HG03342 (cell line): Measurements from ENCODE around the gene PRKRIP1.
"Not testable (repeated sequence)": the region's sequence is repeated elsewhere in the genome, so short reads cannot be mapped to it uniquely, and the experiment has no call there.

ENCODE experiments used
- ATAC-seq: cut with Tn5 transposase; IDR thresholded peaks from one replicate; pipeline ENCODE4 v1.9.1; 2021; ENCODE audit warnings: mild to moderate bottlenecking, moderate library complexity; ENCODE audit not compliant: unreplicated experiment

The PRKRIP1 gene

DNA sequence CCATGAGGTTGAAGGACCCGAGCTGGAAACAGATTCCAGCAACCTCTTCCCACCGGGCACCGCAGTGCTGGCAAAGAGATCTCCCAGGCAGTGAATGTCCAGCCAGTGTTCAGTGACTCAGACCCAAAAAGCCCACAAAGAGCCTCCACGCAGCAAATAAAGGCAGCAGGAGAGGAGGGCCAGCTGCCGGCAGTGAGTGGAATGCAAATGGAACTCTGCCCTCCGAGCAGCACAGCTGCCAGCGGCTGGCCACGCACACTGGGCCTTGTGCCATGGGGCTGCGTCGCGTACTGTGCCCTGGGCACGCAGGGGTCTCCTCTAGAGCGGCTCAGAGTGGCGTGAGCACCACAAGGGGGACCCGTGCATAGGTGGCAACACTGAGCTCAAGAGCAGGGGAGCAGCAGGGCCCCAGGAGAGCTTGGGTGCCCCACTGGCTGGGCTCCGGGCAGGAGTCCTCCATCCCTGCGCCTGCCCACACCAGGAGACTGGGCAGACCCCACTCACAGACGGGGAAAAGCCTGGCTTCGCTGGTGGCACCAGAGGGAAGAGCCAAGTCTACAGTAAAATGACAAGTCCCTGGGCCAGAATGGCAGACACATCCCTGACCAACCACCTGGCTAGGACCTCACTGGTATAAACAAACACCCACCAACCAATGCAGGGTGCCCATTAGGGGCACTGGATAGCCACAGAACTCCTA lies 78.7 kb downstream of the PRKRIP1 start:
- not testable (repeated sequence) for ATAC-seq
